GM21381 (cell line): ENCODE data around the gene ZNF774.
"Not testable (repeated sequence)": the region's sequence is repeated elsewhere in the genome, so short reads cannot be mapped to it uniquely, and the experiment has no call there.

Source experiments
- ATAC-seq: cut with Tn5 transposase; IDR thresholded peaks from one replicate; pipeline ENCODE4 v1.9.1; 2021; ENCODE audit warnings: mild to moderate bottlenecking, moderate library complexity; ENCODE audit not compliant: unreplicated experiment

ZNF774 gene

DNA sequence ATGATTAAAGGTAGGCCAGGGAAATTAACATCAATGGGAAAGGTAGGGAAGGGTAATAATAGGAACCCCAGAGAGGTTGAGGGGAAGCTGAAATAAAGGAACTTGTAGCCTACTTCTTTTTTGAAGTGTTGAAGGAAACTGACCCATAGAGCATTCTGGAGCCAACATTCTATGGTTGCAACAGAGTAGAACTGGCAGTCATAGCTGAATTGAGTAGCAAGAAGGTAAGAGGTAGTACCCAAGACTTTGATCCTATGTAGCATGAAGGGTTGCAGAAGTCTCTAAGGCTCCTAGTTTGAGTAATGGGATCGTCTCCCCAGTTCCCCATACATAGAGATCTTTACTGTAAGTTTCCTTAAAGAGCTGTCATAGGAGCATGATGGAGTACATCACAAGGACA is 7.4 kb upstream of the ZNF774 start:
- ATAC-seq, result no peak

GRCh38 chr15:90345857-90346256 is 6.2 kb upstream of the ZNF774 start:
- ATAC-seq, result no peak

DNA sequence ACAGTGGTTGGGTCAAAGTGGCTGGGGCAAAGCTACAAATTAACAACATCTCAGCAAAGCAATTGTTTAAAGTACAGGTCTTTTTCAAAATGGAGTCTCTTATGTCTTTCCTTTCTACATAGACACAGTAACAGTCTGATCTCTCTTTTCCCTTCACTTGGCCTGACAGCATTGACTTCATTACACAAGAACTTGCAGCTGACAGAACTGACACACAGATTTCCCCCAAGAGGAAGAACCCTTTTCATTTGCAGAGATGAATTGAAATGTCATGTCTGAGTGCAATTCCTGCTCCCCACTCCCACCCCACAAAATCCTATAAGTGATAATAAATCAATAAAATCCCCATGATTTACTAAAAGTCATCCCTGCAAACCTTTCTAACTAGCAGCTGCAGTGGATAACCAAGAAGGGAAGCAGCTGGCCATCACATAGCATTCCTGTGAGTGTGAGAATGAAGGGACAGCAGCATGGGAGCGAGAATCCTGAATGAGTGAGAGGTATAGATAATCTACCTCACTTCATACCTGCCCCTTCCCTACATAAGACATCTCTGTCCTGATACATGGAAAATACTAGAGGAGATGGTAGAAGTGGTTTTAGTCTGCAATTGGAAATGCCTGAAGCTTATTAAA is 4.5 kb upstream of the ZNF774 start:
- not testable (repeated sequence) for ATAC-seq

DNA sequence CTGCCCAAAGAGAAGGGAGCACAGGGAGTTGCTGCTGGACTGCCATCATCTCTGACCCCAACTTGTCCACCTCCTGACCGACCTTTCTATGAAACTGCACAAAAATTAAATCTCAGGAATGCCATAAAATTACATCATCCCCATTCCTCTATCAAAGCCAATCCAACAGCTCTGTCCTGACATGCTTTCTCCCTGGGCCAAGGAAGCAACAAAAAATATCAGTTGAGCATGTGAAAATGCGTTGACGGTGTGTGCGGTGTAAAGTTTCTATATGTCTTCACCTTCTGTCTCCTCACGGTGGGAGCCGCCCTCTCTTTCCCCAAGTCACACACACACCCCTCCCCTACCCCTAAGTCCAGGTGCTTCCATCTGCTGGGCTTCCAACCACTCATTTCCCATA is 3.6 kb upstream of the ZNF774 start:
- ATAC-seq, result no peak

- no peak for ATAC-seq
These were observed 3.0 kb upstream of the ZNF774 start for GRCh38 chr15:90349072-90349471.

GRCh38 chr15:90349821-90350220 is 2.3 kb upstream of the ZNF774 start:
- no peak for ATAC-seq

- no peak for ATAC-seq
These were observed 491 bp upstream of the ZNF774 start for GRCh38 chr15:90351479-90352106.

DNA sequence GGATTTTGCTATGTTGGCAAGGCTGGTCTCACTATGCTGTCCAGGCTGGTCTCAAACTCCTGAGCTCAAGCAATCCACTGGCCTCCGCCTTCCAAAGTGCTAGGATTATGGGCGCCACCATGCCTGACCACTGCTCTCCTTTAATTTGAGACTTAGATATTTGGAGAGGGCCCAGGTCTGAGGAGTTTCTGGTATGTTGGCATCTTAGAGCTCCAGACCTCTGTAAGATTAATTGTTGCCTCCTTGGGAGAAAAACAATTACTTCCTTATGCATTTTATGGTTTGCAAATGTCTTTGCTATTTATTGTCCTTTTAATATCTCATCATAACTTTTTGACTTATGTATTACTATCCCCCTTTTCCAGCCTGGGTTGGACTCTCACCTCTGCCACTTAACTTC is 2.9 kb downstream of the ZNF774 start:
- ATAC-seq, result no peak

- no peak for ATAC-seq
These were observed 6.3 kb downstream of the ZNF774 start for GRCh38 chr15:90358124-90359033.

- ATAC-seq, result no peak
These were observed 8.7 kb downstream of the ZNF774 start for GRCh38 chr15:90360746-90361145.

DNA sequence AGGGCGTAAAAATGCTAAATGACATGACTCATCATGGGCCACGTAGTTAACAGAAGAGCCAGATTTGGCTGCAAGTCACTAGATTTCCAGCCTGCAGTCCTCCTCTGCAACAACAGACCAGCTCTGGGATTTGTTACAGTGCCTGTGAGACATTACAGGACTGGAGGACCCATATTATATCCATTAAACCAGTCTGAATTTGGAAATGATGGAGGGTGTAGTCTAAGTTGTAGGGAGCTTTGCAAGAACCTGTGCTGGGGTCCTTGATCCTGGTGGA is 10.8 kb downstream of the ZNF774 start:
- ATAC-seq, result no peak

DNA sequence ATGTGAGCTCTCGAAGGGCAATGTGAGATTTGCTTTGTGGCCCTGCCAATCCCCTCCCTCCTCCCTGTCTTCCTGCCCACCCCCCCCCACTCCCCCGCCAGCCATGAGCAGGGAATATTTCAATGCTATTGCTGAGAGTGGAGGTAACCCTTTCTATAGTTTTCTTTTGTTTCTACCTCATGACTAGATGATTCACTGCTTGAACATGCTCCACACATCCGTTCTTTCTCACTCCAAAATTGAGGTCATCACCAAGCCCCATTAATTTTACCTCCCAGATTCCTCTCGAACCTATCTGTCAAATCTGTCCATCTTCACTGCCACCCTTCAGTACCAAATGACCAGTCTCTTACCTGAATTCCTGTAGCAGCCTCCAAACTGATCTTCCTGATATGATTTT is 12.2 kb downstream of the ZNF774 start:
- no peak for ATAC-seq

DNA sequence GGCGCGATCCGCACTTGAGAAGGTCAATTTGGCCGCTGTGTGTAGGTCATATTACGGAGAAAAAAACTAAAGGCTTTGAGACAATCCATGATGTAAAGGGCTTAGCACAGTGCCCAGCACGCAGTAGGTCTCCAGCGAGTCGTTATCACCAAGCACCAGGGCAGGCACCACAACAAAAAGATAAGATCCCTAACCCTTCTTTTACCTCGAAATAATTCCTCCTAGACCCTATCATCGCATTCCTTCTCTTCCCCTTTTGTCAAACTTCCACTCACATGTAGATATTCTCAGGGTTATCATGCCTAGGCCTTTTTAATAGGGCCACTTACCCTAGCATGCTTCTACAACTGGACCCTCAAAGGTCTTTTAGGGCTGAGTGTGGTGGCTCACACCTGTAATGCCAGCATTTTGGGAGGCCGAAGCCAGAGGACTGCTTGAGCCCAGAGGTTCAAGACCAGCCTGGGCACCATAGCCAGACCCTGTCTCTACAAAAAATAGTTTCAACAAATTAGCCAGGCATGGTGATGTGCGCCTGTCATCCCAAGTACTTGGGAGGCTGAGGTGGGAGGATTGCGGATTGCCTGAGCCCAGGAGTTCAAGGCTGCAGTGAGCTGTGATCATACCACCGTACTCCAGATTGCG is 13.5 kb downstream of the ZNF774 start:
- no peak for ATAC-seq

- no peak for ATAC-seq
These were observed 15.5 kb downstream of the ZNF774 start for GRCh38 chr15:90367576-90367975.

DNA sequence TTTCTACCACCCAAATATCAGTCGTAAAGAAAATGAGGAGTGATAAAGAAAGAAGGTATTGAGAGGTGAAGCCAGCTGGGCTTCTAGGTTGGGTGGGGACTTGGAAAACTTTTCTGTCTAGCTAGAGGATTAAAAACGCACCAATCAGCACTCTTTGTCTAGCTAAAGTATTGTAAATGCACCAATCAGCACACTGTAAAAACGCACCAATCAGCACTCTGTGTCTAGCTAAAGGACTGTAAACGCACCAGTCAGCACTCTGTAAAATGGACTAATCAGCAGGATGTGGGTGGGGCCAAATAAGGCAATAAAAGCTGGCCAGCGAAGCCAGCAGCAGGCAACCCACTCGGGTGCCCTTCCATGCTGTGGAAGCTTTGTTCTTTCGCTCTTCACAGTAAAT is 23.0 kb downstream of the ZNF774 start:
- ATAC-seq, result no peak

DNA sequence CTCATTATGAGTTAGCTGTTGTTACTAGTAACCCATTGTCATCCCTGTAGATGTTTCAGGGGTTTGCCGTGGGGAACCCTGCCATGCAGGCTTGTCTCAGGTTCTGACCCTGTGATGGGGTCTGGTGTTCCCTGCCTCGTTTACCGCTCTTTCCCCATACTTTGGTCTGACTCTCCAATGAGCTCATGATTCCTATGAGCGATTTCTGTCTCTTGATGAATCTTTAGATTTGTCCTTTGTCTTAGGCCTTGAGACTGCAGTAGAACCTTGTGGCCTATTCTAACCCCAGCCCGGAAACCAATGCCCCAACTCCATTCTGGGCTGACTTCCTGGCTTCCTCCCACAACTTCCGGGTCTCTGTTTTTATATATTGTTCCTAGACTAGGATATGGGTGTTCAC is 24.7 kb downstream of the ZNF774 start:
- no peak for ATAC-seq

- ATAC-seq, result no peak
These were observed 27.2 kb downstream of the ZNF774 start for GRCh38 chr15:90379263-90379662.

DNA sequence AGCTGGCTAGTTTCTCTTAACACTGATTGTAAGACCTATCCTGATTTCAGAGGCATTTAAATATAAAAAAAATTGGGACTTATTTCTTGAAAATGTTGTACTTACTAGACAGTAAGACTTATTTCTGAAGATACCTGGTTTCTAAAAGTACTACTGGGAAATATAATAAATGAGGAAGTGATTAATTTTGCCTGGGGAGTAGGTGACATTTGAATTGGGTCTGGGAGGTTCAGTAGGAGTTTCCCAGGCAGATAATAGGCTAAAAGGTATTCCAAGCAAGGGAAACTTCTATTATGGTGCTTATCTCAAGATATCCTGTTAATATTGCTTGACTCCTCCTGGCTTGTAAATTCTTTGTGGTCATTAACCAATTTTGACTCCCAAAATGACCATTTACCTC is 29.4 kb downstream of the ZNF774 start:
- no peak for ATAC-seq

DNA sequence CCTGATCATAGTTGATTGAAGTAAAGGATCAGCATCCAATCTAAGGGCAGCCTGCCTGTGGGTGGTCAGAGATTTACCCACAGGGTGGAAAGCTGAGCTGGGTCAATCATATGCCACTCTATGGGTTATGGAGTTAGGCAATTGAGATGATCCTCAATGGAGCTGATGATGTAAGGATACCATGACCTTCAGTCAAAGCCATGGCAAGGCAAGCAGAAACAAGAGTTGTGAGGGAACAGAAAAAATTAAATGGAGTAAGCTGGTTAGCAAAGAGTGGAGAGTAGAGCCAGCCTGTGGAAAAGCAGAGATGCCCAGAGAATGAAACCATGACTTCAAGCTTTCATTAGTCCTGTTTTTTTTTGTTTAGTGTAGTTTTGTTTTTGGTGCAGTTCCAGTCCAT is 30.2 kb downstream of the ZNF774 start:
- ATAC-seq, result no peak

- no peak for ATAC-seq
These were observed 34.1 kb downstream of the ZNF774 start for GRCh38 chr15:90386221-90386620.

DNA sequence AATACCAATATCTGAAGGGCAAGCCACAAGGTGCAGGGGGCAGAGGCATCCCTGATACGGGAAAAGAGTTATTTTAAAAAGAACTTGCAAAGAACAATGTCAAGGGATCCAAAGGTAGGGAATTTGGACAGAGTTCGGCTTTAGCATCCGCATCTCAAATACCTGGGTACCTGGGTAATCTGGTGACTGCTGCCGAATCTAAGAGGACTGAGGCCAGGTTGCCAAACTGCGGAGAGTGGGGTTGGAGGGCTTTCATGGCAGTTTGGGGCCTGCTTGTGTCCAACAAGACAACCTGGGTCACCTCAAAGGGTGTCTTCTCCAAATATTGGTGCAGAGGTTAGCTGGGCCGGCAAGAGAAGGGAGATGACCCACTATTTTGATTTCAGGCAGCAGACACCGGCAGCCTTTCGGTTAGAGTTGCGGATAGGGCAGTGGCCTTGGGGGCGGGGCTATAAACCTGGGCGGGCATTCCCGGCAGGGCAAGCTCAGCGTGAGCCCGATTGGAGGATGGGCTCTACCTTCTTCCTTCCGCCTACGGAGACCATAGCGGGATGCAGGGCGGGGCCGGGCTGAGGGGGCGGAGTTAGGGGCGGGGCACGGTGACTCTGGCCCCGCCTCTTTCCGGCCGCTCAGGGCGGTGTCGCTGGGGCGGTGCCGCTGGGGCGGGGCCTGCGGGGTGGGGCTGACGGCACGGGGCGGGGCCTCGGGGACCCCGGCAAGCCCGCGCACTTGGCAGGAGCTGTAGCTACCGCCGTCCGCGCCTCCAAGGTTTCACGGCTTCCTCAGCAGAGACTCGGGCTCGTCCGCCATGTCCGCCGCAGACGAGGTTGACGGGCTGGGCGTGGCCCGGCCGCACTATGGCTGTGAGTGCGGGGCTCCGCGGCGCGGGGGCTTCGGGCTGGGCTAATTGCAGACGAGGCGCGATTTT is 35.7 kb downstream of the ZNF774 start, which contains the start of gene IQGAP1:
TSS of gene IQGAP1 (plus strand) at position 709 of the 928 bp plus-strand sequence. CDS start at position 809, 100 bp downstream.
- ATAC-seq, result peak; percentile 93
